HG03060 (cell line): ENCODE data around the gene GAS2.

ENCODE experiments used
- ATAC-seq: cut with Tn5 transposase; IDR thresholded peaks from one replicate; pipeline ENCODE4 v1.9.1; 2021; ENCODE audit warnings: low read depth, moderate number of reproducible peaks; ENCODE audit not compliant: unreplicated experiment

The GAS2 gene

GRCh38 chr11:22785251-22785650 lies 118.8 kb downstream of the GAS2 start:
- no peak for ATAC-seq

GRCh38 chr11:22786475-22786874 lies 120.1 kb downstream of the GAS2 start:
- peak; percentile 81 for ATAC-seq

- ATAC-seq, result no peak
These were observed 120.6 kb downstream of the GAS2 start for GRCh38 chr11:22787055-22787454.

GRCh38 chr11:22787551-22788162 lies 121.2 kb downstream of the GAS2 start:
- no peak for ATAC-seq

- no peak for ATAC-seq
These were observed 126.1 kb downstream of the GAS2 start for GRCh38 chr11:22792497-22792896.

GRCh38 chr11:22795914-22796313 lies 129.5 kb downstream of the GAS2 start:
- no peak for ATAC-seq

- ATAC-seq, result no peak
These were observed 130.6 kb downstream of the GAS2 start for GRCh38 chr11:22797047-22797446.

GRCh38 chr11:22798901-22799300 lies 132.5 kb downstream of the GAS2 start:
- no peak for ATAC-seq

GRCh38 chr11:22800482-22800881 lies 134.1 kb downstream of the GAS2 start:
- no peak for ATAC-seq

GRCh38 chr11:22802861-22803260 lies 136.4 kb downstream of the GAS2 start:
- no peak for ATAC-seq

- no peak for ATAC-seq
These were observed 141.0 kb downstream of the GAS2 start for GRCh38 chr11:22807391-22807790.

GRCh38 chr11:22807855-22808570 lies 141.6 kb downstream of the GAS2 start:
- ATAC-seq, result peak; percentile 97

GRCh38 chr11:22808571-22809197 lies 142.3 kb downstream of the GAS2 start:
- no peak for ATAC-seq

GRCh38 chr11:22809893-22810292 lies 143.5 kb downstream of the GAS2 start:
- ATAC-seq, result no peak

- ATAC-seq, result no peak
These were observed 155.8 kb downstream of the GAS2 start for GRCh38 chr11:22822203-22822602.

GRCh38 chr11:22828373-22828772 lies 162.0 kb downstream of the GAS2 start:
- no peak for ATAC-seq

GRCh38 chr11:22829231-22830081 lies 163.0 kb downstream of the GAS2 start, which contains the start of gene SVIP:
TSS of gene SVIP (minus strand) at chr11:22829801. CDS start at chr11:22829748, 53 bp downstream.
- ATAC-seq, result peak; percentile 91

- no peak for ATAC-seq
These were observed 163.6 kb downstream of the GAS2 start for GRCh38 chr11:22830082-22830414.

- ATAC-seq, result no peak
These were observed 166.1 kb downstream of the GAS2 start for GRCh38 chr11:22832315-22833015.

GRCh38 chr11:22846726-22847125 lies 180.3 kb downstream of the GAS2 start:
- ATAC-seq, result no peak
